HT1080 (cell line): ENCODE measurements around the gene PLEKHA8. TPM values are rescaled to one million over a fixed set of nuclear protein-coding genes. Genes with fewer than 3 reads are reported as not detected.

Source experiments
- small RNA-seq: library from RNA; depleted of rRNA; stranded (forward); fragments of <200 nt; gene quantifications from one replicate; pipeline ENCODE3, GENCODE V24; 2014
- total RNA-seq: library from RNA; depleted of rRNA; stranded (reverse); fragments of >200 nt; shearing (Covaris generic); gene quantifications from 2 replicates; pipeline ENCODE4 v1.2.3, GENCODE V29; 2014; rRNA removed

Gene PLEKHA8
- total RNA-seq, 1 experiment from 2014 or later: 8.5 TPM

Small RNA genes within 50 kb of the gene (small RNA-seq; reads per million reads assigned to genes)
- not detected for gene RPS27P16

Other genes starting within 250 kb of the PLEKHA8 start
- gene WIPF3, start 221.9 kb upstream of the PLEKHA8 start, total RNA-seq: not detected in 2 replicates
- 95.3 and 105 TPM in 2 replicates for gene SCRN1, start 38.6 kb upstream of the PLEKHA8 start, total RNA-seq
- 6.4 and 7.7 TPM in 2 replicates for gene FKBP14, start 1.7 kb upstream of the PLEKHA8 start, total RNA-seq
- gene MTURN, start 106.6 kb downstream of the PLEKHA8 start, total RNA-seq: 2.4 and 2.9 TPM in 2 replicates